Measurements from ENCODE around the gene KLF5.

The KLF5 gene

DNA sequence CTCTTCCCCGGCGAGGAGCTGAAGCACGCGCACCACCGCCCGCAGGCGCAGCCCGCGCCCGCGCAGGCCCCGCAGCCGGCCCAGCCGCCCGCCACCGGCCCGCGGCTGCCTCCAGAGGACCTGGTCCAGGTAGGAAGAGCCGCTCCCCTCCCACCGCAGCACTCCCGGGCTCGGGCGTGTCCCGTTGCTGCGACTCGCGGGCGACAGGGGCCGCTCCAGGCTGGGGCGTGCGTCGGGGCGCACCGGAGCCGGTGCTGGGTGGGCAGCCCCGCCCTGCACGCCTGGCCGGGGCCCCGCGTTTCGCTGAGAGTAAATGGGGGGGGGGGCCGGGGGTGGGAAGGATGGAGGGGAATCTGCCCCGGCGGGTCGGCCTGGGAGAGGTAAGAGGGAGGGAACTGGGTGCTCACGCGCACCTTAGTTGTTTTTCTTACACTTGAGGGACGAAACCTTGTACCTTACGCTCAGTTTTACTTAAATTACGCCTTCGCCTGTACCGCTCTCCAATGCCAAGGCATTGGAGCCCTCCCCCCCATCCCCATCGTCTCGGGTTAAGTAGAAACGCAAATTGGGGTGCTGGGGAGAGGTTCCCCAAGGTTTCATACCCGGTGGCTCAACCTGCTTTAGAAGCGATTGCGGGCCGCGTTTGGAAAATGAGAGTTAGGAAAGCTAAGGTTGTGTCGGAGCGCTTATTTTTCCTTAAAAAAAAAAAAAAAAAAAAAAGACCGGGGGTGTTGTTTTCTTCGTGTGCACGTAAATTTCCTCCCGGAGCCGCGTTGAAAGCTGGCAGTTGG, 850 bp downstream of the KLF5 start:
- H3K9me3 ChIP-seq (replicated peaks; ENCODE audit: insufficient read depth, low read length), result no peaks in the 10 kb centered on the region

GRCh38 chr13:73060251-73061160, 1.7 kb downstream of the KLF5 start:
- Histone ChIP-seq H3K36me3 (replicated peaks; ENCODE audit: insufficient read depth, low read length) (no peaks in the 10 kb centered on the region), H3K9me3 (replicated peaks; ENCODE audit: insufficient read depth, low read length) (no peaks in the 10 kb centered on the region), H3K27me3 (replicated peaks; ENCODE audit: insufficient read depth, low read length) (no peaks in the 10 kb centered on the region), H3F3A (ENCODE audit: insufficient read depth, low read length) (no peaks in the 10 kb centered on the region), H2AFZ (ENCODE audit: low read length) (no peak overlapping the region), H3K9me2 (replicated peaks; ENCODE audit: insufficient read depth, low read length) (no peaks in the 10 kb centered on the region), H4K20me1 (ENCODE audit: insufficient read depth, low read length) (no peaks in the 10 kb centered on the region), H3K79me2 (ENCODE audit: low read length) (no peaks in the 10 kb centered on the region), H3K4me3 (ENCODE audit: low read length) (peak overlapping the region; percentile 58; the same call in 1 of the 2 replicates), H3K27ac (ENCODE audit: low read length) (no peak overlapping the region), H3K4me1 (ENCODE audit: low read length) (no peaks in the 10 kb centered on the region), H3K9ac (ENCODE audit: low read length) (no peak overlapping the region; the same call in 1 of the 2 replicates), H3K4me2 (ENCODE audit: low read depth, low read length) (peak overlapping the region; percentile 41; the same call in 1 of the 2 replicates)
- TF ChIP-seq, protein P1, sequence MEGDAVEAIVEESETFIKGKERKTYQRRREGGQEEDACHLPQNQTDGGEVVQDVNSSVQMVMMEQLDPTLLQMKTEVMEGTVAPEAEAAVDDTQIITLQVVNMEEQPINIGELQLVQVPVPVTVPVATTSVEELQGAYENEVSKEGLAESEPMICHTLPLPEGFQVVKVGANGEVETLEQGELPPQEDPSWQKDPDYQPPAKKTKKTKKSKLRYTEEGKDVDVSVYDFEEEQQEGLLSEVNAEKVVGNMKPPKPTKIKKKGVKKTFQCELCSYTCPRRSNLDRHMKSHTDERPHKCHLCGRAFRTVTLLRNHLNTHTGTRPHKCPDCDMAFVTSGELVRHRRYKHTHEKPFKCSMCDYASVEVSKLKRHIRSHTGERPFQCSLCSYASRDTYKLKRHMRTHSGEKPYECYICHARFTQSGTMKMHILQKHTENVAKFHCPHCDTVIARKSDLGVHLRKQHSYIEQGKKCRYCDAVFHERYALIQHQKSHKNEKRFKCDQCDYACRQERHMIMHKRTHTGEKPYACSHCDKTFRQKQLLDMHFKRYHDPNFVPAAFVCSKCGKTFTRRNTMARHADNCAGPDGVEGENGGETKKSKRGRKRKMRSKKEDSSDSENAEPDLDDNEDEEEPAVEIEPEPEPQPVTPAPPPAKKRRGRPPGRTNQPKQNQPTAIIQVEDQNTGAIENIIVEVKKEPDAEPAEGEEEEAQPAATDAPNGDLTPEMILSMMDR (IDR thresholded peaks at IDR 0.05; ENCODE audit: low read length), result no peak
- TF ChIP-seq EZH2phosphoT487 (IDR thresholded peaks at IDR 0.05; ENCODE audit: low read length) (no peak), EZH2 (optimal IDR thresholded peaks at IDR 0.05; ENCODE audit: low read depth, low read length) (no peak)
- no peak for DNase-seq

More for the DNA sequence above, 850 bp downstream of the KLF5 start:
- DNase-seq, result peak; percentile 54
- Histone ChIP-seq H3K4me1 (ENCODE audit: low read length) (no peaks in the 10 kb centered on the region), H2AFZ (ENCODE audit: low read length) (no peak overlapping the region), H3K27ac (ENCODE audit: low read length) (no peak overlapping the region), H3K4me3 (ENCODE audit: low read length) (peak overlapping the region; percentile 74), H3K79me2 (ENCODE audit: low read length) (no peaks in the 10 kb centered on the region), H3K36me3 (replicated peaks; ENCODE audit: insufficient read depth, low read length) (no peaks in the 10 kb centered on the region), H3K4me2 (ENCODE audit: low read depth, low read length) (peak overlapping the region; percentile 41; the same call in 1 of the 2 replicates), H3K27me3 (replicated peaks; ENCODE audit: insufficient read depth, low read length) (no peaks in the 10 kb centered on the region), H3F3A (ENCODE audit: insufficient read depth, low read length) (no peaks in the 10 kb centered on the region), H3K9ac (ENCODE audit: low read length) (peak overlapping the region; percentile 21; the same call in 1 of the 2 replicates), H4K20me1 (ENCODE audit: insufficient read depth, low read length) (no peaks in the 10 kb centered on the region), H3K9me2 (replicated peaks; ENCODE audit: insufficient read depth, low read length) (no peaks in the 10 kb centered on the region)
- TF ChIP-seq, protein P1 (IDR thresholded peaks at IDR 0.05; ENCODE audit: low read length), result peak; percentile 8; the same call in 1 of the 2 replicates
- TF ChIP-seq EZH2 (optimal IDR thresholded peaks at IDR 0.05; ENCODE audit: low read depth, low read length), result no peak

- Histone ChIP-seq H3K4me1 (ENCODE audit: low read length) (no peaks in the 10 kb centered on the region), H3K79me2 (ENCODE audit: low read length) (no peaks in the 10 kb centered on the region), H3F3A (ENCODE audit: insufficient read depth, low read length) (no peaks in the 10 kb centered on the region), H3K4me3 (ENCODE audit: low read length) (no peak overlapping the region), H4K20me1 (ENCODE audit: insufficient read depth, low read length) (no peaks in the 10 kb centered on the region), H3K9me2 (replicated peaks; ENCODE audit: insufficient read depth, low read length) (no peaks in the 10 kb centered on the region), H2AFZ (ENCODE audit: low read length) (no peak overlapping the region), H3K9me3 (replicated peaks; ENCODE audit: insufficient read depth, low read length) (no peaks in the 10 kb centered on the region), H3K9ac (ENCODE audit: low read length) (no peak overlapping the region), H3K4me2 (ENCODE audit: low read depth, low read length) (no peak overlapping the region), H3K27me3 (replicated peaks; ENCODE audit: insufficient read depth, low read length) (no peaks in the 10 kb centered on the region), H3K36me3 (replicated peaks; ENCODE audit: insufficient read depth, low read length) (no peaks in the 10 kb centered on the region), H3K27ac (ENCODE audit: low read length) (no peak overlapping the region)
- no peak for TF ChIP-seq EZH2phosphoT487 (IDR thresholded peaks at IDR 0.05; ENCODE audit: low read length)
- TF ChIP-seq, protein P1 (IDR thresholded peaks at IDR 0.05; ENCODE audit: low read length), result no peak
- TF ChIP-seq EZH2 (optimal IDR thresholded peaks at IDR 0.05; ENCODE audit: low read depth, low read length), result no peak
- DNase-seq, result no peak
Measured at GRCh38 chr13:73061473-73061872, 2.7 kb downstream of the KLF5 start.

Measured in MM.1S (cell line).